Activated CD8-positive, alpha-beta memory T cell treated with anti-CD3 and anti-CD28 coated beads for 1 hour (primary cell): Measurements from ENCODE around the gene GREB1L.

Source experiments
- DNase-seq, 2 donors: peaks; one replicate each; pipeline ENCODE4 v3.0.0-alpha.2; 2020; ENCODE audit warnings: low read depth in 1 of 2; ENCODE audit errors: extremely low read depth in 1 of 2

Gene GREB1L

GRCh38 chr18:21444465-21445212 is 202.6 kb downstream of the GREB1L start:
- no peak for DNase-seq

GRCh38 chr18:21448299-21448698 is 206.3 kb downstream of the GREB1L start:
- no peak for DNase-seq

GRCh38 chr18:21449367-21450290 is 207.6 kb downstream of the GREB1L start:
- no peak for DNase-seq

- no peak for DNase-seq
Observed at GRCh38 chr18:21450503-21450902, 208.5 kb downstream of the GREB1L start.

- no peak for DNase-seq
Observed at GRCh38 chr18:21450913-21451312, 208.9 kb downstream of the GREB1L start.

GRCh38 chr18:21451851-21452250 is 209.8 kb downstream of the GREB1L start:
- no peak for DNase-seq

GRCh38 chr18:21452276-21452780 is 210.3 kb downstream of the GREB1L start:
- no peak for DNase-seq

- no peak for DNase-seq
Observed at GRCh38 chr18:21452796-21453510, 210.9 kb downstream of the GREB1L start.

- no peak for DNase-seq
Observed at GRCh38 chr18:21453511-21453901, 211.5 kb downstream of the GREB1L start.

GRCh38 chr18:21454725-21455124 is 212.7 kb downstream of the GREB1L start:
- no peak for DNase-seq

- DNase-seq = no peak
Observed at GRCh38 chr18:21456428-21457178, 214.6 kb downstream of the GREB1L start.

- DNase-seq = no peak
Observed at GRCh38 chr18:21457179-21457535, 215.1 kb downstream of the GREB1L start.

- DNase-seq = no peak
Observed at GRCh38 chr18:21458310-21458709, 216.3 kb downstream of the GREB1L start.

- DNase-seq = no peak
Observed at GRCh38 chr18:21458788-21459187, 216.8 kb downstream of the GREB1L start.

GRCh38 chr18:21459706-21460286 is 217.8 kb downstream of the GREB1L start:
- DNase-seq = no peak

GRCh38 chr18:21461460-21461859 is 219.4 kb downstream of the GREB1L start:
- DNase-seq = no peak

GRCh38 chr18:21463718-21464117 is 221.7 kb downstream of the GREB1L start:
- DNase-seq = no peak

- DNase-seq = no peak
Observed at GRCh38 chr18:21468514-21469164, 226.6 kb downstream of the GREB1L start.

- DNase-seq = no peak
Observed at GRCh38 chr18:21472741-21473140, 230.7 kb downstream of the GREB1L start.

GRCh38 chr18:21474621-21475020 is 232.6 kb downstream of the GREB1L start:
- DNase-seq = no peak
